ENCODE measurements around the gene LENEP.

Gene LENEP

DNA sequence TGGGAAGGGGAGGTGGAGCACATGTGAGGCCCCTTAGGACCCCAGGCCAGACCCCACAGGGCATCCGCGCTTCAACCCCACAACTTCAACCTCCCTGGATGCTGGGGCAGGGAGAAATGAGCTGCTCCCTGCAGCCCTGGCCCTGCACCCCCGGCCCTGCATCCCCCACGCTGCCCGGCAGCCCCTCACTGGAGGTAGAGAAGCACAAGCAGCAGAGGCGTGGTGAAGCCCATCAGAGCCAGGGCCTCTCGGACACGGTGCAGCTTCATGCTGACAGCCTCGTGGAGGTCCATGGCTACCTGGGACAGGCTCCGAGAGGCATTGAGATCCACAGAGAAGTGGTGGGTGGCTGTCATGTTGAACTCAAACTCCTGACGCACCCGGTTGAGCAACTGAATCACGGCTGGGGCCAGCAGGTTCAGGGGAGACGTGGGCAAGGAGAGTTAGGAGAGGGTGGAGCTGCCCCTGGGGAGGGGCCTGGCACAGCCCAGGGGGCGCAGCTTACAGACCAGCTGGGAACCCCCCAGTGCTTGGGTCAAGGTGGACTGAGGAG is 36.9 kb downstream of the LENEP start:
- DNase-seq (ENCODE audit: low spot score): no peak

DNA sequence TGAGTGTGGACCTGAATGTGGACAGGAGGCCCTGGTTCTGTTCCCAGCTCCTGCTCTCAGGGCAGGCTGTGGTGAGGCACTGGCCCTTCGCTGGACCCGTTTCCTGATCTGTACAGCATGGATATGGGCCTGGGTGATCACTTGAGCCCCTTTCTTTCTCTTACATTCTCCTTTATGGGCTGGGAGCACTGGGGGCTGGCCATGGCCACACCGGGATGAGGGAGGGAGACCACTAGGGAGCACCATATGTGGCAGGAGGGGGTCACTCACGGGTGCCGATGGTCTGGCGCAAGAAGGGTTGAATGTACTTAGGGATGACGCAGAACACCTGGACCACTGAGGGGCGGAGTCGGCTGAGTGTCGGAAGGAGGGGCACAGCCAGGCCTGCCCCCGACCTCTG is 37.5 kb downstream of the LENEP start:
- DNase-seq (ENCODE audit: low spot score): no peak

DNA sequence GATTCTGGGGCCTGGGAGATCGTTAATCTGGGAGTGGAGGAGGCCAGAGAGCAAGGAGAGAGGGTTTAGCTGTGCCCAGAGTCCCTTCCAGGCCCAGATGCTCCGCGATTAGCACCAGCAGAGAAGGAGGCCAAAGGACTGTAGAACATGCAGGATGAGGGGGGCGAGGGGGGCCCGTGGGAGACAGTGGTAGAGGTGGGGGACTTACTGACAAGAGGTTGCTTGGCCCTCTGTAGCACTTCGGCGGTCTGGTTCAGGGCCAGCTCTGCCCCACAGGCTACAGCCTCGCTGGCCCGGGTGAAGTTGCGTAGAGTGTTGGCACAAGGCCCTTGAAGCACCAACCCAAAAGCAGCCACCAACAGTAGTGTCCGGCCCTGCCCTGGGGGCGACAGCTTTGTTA is 39.5 kb downstream of the LENEP start:
- no peak for DNase-seq (ENCODE audit: low spot score)

DNA sequence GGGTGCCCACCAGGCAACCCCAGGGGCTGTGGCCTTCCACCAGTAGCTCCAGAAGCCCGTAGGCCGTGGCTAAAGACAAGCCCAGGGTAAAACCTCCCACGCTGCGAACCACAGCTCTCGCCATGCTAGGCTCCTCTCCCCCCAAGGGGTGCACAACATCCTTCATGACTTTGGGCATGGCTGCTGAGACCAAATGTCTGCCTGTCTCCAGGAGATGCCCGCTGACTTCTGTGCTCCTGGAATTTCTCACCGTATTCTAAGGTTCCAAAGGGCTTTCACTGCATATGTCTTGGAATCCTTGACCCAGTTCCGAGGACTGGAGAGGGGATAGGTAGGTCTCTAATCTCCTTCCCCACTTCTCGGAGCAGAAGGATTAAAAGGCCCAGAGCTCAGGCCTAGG is 40.1 kb downstream of the LENEP start, which contains the start of the genes DCST1 and DCST2:
TSS of gene DCST1 (plus strand) at position 301 of the 400 bp plus-strand sequence. CDS start 213 bp downstream, outside the sequence.
TSS of gene DCST2 (minus strand) at position 258 of the 400 bp plus-strand sequence. CDS start at position 178, 80 bp downstream.
- DNase-seq (ENCODE audit: low spot score): no peak

DNA sequence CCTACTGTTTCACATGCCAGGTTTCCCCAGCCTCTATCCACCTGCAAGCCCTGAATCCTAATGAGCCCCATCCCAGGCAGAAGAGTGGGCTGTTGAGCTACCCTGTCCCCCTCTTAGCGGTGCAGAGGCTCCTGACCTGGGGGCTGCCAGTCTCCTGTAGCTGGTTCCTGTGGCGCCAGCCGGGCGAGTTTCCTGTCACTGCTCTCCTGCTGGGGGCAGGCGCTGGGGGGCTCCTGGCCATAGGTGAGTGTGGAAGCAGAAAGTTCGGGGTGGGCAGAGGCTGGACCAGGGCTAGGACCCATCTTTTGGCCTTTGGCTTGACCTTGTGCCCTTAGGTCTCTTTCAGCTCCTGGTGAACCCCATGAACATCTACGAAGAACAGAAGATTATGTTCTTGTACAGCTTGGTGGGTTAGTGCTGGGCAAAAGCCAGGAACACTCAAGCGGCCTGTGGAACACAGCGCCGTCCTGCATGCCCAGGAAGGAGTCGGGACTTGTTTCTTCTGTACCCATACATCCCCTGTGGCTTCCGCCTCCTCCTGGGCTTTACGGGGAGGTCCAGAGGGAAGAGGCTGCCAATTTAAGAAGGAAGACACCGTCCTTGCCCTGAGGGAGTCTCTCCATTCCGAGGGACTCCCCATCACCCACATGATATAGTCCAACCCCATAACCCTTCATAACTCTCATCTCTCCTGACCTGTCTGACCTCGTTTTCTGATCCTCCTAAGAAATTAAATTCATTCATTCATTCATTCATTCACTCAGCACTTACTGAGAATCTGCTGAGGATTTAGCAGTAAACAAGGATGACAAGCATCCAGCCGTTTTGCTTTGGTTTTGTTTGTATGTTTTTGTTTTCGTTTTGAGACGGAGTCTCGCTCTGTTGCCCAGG is 41.2 kb downstream of the LENEP start:
- DNase-seq (ENCODE audit: low spot score): no peak

DNA sequence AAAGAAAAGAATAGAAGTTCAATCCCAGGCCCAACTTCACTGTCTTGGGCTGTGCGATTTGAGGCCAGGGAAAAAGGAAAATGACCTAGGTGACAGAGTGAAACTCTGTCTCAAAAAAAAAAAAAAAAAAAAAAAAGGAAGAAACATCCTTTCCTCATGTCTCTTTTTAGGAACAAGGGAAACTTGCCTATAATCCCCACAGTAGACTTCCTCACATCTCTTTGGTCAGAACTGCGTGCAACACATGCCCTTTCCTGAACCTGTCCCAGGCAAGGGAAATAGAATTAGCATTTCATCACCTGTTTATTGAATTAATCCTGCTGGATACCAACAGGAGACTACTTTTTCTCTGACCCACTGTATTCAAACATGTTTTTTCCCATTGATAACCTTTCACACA is 42.5 kb downstream of the LENEP start:
- no peak for DNase-seq (ENCODE audit: low spot score)

DNA sequence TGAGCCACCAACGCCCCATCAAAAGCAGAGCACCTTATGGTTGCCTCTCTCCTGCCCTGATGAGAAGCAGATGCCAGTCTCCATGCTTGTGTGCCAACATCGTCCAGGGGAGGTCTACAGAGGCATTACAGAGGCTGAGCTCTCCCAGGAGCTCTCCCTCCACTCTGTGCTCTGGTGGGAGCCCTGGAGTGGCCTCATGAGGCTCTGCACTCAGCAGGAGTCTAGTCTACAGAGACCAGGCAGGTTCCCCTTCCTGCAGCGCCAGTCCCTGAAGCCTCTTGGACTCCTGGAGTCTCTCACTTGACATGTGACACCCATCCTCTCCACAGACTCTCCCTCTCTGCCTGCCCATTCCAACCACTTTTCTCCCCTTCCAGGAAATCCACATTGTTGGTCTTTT is 43.7 kb downstream of the LENEP start:
- DNase-seq (ENCODE audit: low spot score): no peak

DNA sequence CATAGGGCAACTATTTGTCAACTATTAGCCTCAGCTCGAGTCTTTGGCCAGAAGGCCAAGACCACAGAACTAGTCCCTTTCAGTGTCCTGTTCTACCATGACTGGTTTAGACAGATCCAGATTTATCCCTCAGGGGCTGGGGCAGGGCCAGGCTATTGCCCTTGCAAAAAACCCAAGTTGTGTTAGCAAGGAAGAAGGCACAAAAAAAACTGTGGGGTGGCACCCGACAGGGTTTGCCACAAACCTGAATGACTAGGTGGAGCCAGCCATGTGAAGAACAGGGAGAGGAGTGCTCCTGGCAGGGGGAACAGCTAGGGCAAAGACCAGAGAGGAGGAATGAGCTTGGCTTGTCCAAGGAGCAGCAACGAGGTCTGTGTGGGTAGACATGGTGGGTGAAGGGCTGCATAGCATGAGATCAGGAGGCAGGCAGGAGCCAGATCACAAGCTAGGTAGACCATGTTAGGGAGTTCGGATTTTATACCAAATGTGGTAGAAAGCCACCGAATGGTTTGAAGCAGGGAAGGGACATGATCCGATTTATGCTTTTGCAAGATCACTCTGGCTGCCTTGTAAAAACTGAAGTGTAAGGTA is 44.6 kb downstream of the LENEP start:
- DNase-seq (ENCODE audit: low spot score): no peak

DNA sequence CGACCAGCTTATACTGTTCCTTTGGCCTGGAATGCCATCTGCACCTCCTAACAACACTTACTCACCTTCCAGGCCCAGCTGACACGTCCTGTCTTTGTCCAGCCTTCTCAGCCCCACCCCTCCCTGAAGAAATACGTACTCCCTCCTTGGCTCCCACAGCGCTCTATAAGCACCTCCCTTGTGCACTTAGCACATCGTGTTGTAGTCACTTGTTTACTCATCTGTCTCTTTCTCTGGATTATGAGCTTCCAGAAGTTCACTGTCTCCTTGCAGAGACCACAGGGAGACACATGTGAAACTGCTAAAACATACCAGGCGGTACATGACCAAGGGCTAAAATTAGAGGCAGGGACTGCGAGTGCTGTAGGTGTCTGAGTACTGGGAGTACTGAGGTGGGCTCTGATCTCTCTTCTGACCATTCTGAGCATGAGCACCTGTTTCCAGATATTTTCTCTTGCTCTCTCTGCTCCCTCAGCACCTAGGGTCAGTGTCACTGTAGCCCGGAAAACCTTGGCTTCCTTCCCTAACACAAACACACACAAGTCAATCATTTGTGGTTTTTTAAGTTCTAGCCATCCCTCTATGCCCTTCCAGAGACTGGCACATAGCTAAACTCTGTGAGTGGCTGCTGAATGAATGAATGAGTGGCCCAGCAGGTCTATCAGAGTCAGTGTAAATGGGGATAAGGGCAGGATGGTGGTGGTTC is 45.4 kb downstream of the LENEP start:
- DNase-seq (ENCODE audit: low spot score): peak; percentile 41

DNA sequence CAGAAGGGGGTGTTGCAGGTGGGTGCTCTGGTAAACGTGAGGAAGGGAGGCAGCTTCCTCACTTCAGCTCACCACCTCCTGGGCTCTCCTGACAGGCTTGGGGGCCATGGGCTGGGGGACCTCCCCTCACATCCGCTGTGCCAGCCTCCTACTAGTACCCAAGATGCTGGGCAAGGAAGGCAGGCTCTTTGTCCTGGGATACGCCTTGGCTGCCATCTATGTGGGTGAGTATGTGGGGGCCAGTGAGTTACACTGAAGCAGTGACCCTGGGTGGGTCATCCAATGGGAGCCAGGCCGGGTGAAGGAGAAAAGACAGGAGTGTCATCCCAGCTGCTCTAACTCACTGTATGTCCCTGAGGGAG is 45.9 kb downstream of the LENEP start:
- DNase-seq (ENCODE audit: low spot score): no peak

DNA sequence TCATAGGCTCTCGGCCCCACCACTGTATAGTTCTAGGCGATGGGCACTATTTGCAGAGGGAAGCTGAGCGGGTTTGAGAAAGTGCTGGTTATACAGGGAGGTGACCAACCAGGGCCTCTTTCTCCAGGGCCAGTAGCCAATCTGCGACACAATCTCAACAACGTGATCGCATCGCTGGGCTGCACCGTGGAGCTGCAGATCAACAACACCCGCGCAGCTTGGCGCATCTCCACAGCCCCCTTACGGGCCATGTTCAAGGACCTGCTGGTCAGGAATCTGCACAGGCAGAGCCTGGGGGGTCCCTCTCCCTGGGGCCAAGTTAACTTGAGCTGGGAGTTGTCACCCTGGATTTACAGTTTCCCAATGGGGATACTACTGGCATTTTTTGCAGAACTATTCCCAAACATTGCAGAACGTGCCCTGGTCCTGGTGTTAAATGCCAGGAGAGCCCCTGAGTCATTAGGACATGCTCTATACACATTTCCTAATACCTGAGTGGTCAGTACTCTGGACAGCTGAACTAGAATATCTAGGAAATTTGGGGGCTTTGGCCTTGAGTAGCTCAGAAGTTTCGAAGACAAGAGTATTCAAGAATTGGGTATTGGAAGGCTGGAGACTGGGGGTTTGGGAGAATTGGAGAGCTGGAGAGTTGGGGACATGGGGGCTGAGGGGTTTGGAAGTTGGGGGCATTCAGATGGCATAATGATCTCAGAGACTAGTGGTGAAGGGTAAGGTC is 47.1 kb downstream of the LENEP start:
- DNase-seq (ENCODE audit: low spot score): no peak

DNA sequence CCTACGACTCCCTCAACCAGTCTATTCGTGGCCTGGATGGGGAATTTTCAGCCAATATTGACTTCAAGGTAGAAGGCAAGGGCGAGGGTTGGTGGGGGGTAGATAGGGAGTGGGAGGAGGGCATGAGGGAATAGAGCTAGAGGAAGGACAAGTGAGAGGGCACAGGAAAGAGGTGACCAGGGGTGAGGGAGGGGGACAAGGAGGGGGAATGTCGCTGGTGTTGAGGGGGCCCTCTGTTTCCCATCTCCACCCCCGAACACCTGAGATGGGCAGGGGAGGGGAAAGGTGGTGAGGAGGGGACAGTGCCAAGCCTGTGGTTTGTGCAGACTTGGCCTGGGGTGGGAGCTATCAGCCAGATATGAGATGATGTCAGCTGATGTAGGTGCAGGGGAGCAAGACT is 49.4 kb downstream of the LENEP start:
- DNase-seq (ENCODE audit: low spot score): no peak

DNA sequence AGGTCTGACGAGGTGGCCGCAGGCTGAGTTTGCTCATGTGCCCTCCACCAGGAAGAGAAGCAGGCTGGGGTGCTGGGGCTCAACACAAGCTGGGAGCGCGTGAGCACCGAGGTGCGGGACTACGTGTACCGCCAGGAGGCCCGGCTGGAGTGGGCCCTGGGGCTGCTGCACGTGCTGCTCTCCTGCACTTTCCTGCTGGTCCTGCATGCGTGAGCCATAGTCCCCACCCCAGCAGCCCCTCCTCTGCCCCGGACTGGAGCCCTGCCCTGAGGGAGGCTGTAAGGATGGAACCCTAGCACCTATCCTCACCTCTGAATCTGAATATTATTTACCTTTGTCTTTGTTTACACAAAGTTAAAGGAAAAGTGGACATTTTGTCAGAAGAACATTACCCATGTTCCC is 49.9 kb downstream of the LENEP start:
- no peak for DNase-seq (ENCODE audit: low spot score)

DNA sequence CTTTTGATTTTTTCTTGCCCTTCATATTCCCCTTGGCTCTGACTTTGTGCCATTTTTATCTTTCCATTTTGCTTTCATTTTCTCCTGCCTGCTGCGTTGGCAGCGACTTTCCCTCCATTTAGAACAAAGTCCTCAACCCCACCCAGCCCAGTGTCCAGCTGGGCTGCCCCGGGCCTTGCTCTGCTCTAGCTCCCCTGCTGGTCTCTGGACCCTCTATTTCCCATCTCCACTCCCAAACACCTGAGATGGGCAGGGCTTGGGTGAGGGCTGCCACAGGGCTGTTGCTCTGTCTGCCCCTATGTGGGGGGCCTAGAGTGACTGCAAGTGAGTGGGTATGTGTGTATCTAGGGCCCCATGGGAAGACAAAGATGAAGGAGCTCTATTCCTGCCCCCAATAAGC is 50.4 kb downstream of the LENEP start:
- no peak for DNase-seq (ENCODE audit: low spot score)

All from AG08395 (cell line).